PFSK-1 (cell line): ENCODE measurements around the gene THYN1.

ENCODE experiments used
- POLR2AphosphoS5 ChIP-seq: IDR thresholded peaks from 2 replicates; pipeline ENCODE4 v1.6.1; 2012; ENCODE audit warnings: low read depth, mild to moderate bottlenecking, control low read depth, low read length, moderate library complexity
- TAF1 ChIP-seq: IDR thresholded peaks from 2 replicates; pipeline ENCODE4 v1.6.1; 2012; ENCODE audit warnings: low read length, control low read depth, borderline replicate concordance; ENCODE audit not compliant: insufficient read depth

DNA sequence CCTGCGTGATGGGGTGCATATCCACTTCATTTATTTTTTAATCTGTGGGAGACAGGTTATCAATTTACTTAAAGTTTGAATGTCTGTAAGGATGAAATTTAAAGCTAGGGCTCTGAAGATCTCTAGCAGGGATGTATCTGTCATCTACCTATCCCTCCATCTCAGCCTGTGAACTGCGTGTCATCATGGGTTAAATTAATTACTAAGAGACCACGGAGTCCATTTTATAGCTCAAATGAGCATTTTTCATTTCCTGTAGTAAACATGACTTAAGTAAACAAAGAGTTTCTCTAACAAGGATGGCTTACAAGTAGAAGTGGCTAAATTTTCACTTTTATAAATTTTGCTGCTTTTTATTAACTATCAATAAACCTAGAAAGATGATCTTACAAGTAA lies 20.2 kb upstream of the THYN1 start:
- TF ChIP-seq POLR2AphosphoS5: no peak
- TF ChIP-seq TAF1: no peak
